SKM-1 (cell line): ENCODE results near the gene RNF20.
A peak's percentile ranks its signal among the peaks of the same experiment; 100 is the strongest.
"Not testable (repeated sequence)": the region's sequence is repeated elsewhere in the genome, so short reads cannot be mapped to it uniquely, and the experiment has no call there.

Source experiments
- DNase-seq: peaks from one replicate; lab custom pipeline; 2025; ENCODE audit not compliant: unreplicated experiment; lab: John Stamatoyannopoulos, UW

The RNF20 gene

DNA sequence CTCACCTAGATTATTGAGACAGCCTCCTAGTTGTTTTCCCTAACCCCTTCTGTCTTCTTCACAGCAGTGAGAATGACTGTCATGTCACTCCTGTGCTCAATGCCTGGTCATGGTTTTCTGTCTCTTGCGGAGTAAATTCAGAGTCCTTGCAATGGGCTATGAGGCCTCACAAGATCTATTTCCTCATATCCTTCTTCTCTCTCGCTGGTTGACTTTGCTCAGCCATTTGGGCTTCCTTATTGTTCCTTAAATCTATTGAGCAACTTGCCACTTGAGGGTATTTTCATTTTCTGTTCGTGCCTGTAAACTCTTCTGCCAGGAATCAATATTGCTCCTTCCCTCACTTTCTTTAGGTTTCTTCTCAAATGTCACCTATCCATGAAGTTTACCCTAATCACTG, 52.1 kb downstream of the RNF20 start:
- peak; percentile 42 for DNase-seq

DNA sequence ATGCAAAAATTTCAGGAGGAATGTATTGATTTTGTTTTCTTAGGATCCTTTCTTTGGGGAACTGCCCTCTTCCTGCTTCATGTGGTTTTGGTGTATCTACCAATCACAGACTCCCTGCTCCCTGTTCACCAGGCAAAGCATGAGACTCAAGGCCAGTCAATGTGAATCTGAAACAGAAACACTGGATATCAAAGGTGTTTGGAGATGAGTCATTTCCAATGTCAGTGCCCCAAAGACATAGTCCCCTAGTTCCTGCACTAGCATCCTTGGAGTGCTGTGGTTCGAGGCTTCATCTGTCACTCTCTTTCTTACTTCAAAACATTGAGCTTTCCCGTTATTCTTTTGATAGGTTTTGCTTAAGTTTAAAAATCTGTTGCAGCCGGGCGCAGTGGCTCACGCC, 53.0 kb downstream of the RNF20 start:
- no peak for DNase-seq

- no peak for DNase-seq
Observed at GRCh38 chr9:101587332-101588043, 53.8 kb downstream of the RNF20 start.

DNA sequence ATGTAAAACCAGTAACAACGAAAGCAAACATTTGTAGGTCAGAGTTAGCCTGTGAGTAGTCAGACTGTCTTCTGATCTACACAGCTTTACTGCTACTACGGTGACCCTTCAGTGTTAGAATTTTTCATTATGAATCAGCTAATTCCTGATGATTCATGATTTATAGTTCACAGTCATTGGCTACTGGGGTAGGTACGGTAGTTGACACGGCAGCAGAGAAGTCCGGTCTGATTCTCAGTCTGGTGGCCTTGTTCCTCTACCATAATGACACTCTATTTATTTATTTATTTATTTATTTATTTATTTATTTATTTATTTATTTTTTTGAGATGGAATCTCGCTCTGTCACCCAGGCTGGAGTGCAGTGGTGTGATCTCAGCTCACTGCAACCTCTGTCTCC, 56.4 kb downstream of the RNF20 start:
- DNase-seq: not testable (repeated sequence)

DNA sequence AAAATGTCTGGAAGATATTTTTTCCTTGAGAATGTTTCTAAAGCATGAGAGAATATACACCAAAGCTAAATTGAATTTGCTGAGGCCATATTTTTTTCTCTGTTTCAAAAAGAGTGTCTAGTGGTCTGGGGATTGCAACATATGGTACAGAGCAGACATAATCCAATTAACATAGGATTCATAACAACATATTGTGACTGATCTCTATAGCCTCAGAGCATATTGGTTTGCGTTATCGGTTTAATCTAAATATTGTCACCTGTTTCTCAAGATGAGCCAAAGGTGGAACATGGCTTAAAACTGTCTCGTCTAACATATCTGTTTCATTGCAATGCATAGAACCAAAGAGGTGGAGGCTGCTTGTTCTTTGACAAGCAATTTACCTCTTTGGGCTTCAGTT, 57.2 kb downstream of the RNF20 start:
- no peak for DNase-seq

GRCh38 chr9:101591787-101592446, 58.3 kb downstream of the RNF20 start:
- no peak for DNase-seq

GRCh38 chr9:101592788-101593187, 59.1 kb downstream of the RNF20 start:
- DNase-seq: no peak

- no peak for DNase-seq
Observed at GRCh38 chr9:101593345-101593744, 59.7 kb downstream of the RNF20 start.

DNA sequence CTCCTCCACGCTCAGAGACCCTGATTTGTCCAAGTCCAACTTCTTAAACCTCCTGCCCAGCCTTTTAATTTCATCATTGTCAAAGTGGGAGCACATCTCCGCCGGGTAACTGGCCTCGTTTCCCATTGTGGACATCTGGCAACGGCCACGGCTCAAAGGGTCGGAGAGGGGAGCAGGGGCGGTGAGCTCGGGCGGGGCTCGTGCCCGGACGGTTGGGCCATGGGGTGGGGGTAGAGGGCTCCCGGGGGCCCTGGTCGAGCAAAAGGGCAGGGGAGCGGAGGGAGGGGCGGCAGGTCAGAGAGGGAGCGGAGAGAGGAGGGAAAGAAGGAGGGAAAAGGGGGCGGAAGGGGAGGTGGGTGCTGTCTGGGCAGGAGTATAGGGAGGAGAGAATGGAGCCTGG, 61.1 kb downstream of the RNF20 start, which contains the start of gene PPP3R2:
Gene PPP3R2, minus strand, starts transcription at position 174 of the 400 bp plus-strand sequence. Its CDS starts 48 bp downstream, at position 126.
- no peak for DNase-seq

GRCh38 chr9:101601904-101602765, 68.5 kb downstream of the RNF20 start:
- peak; percentile 3 for DNase-seq

DNA sequence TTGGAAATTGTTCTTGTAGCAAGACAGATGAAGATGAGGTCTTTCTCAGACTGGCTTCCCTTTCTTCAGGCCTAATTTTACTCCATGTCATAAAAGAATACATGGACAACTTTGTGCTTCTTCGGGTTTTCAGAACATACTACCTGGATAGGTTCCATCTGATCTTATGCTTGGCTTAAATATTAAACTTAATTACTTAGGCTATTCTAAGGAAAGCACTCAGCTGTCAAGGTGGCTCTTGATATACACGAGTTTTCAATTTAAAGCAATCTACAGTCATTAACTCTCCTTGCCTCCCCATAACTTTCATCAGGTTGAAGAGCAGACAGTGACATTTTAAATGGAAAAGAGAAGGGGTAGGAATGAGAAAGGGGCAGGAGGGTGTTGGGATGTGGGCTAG, 70.6 kb downstream of the RNF20 start:
- no peak for DNase-seq

- no peak for DNase-seq
Observed at GRCh38 chr9:101605547-101605946, 71.9 kb downstream of the RNF20 start.
